IPS DF 4.7 (cell line): ENCODE measurements around the gene SERAC1.
"Not testable (repeated sequence)": the region's sequence is repeated elsewhere in the genome, so short reads cannot be mapped to it uniquely, and the experiment has no call there.

Experiments used
- DNase-seq: peaks from one replicate; pipeline ENCODE4 v3.0.0-alpha.2; 2013; ENCODE audit warnings: low spot score; ENCODE audit errors: extremely low read depth

Gene SERAC1

DNA sequence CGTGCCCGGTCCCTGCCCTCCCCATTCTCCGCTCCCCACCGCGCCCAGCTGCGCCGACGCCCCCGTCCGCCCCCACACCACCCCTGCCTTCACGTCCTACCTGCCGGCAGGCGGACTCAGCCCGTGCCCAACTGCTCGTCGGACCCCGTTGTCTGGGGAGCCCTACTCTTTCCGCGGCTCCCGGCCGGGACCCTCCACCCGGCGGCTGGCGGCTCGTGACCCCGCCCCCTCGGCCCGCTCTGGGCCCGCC lies at the start of gene SERAC1:
TSS of gene SERAC1 (minus strand) at position 223 of the 250 bp plus-strand sequence. CDS start 9,899 bp downstream, outside the sequence.
- no peak for DNase-seq

- DNase-seq: no peak
Measured at GRCh38 chr6:158213925-158214674, 46.0 kb upstream of the SERAC1 start.

GRCh38 chr6:158211273-158212055 lies 43.4 kb upstream of the SERAC1 start:
- no peak for DNase-seq

DNA sequence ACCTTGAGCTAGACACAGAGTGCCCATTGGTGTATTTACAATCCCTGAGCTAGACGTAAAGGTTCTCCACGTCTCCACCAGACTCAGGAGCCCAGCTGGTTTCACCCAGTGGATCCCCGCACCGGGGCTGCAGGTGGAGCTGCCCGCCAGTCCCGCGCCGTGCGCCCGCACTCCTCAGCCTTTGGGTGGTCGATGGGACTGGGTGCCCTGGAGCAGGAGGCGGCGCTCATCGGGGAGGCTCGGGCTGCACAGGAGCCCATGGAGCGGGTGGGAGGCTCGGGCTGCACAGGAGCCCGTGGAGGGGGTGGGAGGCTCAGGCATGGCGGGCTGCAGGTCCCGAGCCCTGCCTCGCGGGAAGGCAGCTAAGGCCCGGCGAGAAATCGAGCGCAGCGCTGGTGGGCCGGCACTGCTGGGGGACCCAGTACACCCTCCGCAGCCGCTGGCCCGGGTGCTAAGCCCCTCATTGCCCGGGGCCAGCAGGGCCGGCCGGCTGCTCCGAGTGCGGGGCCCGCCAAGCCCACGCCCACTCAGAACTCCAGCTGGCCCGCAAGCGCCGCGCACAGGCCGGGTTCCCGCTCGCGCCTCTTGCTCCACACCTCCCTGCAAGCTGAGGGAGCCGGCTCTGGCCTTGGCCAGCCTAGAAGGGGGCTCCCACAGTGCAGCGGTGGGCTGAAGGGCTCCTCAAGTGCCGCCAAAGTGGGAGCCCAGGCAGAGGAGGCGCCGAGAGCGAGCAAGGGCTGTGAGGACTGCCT lies 41.7 kb upstream of the SERAC1 start:
- not testable (repeated sequence) for DNase-seq

DNA sequence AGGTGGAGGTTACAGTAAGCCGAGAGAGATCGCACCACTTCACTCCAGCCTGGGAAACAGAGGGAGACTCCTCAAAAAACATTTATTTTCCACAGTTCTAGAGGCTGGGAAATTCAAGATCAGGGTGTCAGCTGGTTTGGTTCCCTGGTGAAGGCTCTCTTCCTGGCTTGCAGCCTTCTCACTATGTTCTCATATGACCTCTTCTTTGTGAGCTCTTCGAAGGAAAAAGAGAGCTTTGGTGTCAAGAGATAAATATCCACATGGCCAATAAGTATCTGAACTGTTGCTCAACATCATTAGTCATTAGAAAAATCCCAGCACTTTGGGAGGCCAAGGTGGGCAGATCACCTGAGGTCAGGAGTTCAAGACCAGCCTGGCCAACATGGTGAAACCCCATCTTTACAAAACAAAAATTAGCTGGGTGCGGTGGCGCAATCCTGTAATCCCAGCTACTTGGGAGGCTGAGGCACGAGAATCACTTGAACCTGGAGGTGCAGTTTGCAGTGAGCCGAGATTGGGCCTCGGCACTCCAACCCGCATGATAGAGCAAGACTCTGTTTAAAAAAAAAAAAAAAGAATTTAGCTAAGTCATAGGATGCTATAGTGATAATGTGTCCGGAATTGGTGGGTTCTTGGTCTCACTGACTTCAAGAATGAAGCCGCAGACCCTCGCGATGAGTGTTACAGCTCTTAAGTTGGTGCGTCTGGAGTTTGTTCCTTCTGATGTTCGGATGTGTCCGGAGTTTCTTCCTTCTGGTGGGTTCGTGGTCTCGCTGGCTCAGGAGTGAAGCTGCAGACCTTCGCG lies 40.4 kb upstream of the SERAC1 start:
- DNase-seq: not testable (repeated sequence)

DNA sequence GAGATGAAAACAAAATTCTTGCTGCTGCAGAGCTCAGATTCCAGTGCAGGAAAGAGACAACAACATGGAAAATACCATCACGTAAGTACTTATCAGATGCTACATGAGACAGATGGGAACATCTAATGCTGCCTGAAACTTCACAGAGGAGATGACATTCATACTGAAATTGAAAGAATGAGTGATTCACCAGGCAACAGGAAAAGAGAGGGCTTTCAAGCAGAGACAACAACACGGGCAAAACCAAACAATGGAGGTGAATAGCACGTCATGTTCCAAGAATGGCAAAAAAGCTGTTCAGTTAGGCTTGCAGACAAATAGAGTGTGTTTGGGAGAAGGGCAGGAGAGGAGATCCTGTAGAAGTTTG lies 39.3 kb upstream of the SERAC1 start:
- no peak for DNase-seq

DNA sequence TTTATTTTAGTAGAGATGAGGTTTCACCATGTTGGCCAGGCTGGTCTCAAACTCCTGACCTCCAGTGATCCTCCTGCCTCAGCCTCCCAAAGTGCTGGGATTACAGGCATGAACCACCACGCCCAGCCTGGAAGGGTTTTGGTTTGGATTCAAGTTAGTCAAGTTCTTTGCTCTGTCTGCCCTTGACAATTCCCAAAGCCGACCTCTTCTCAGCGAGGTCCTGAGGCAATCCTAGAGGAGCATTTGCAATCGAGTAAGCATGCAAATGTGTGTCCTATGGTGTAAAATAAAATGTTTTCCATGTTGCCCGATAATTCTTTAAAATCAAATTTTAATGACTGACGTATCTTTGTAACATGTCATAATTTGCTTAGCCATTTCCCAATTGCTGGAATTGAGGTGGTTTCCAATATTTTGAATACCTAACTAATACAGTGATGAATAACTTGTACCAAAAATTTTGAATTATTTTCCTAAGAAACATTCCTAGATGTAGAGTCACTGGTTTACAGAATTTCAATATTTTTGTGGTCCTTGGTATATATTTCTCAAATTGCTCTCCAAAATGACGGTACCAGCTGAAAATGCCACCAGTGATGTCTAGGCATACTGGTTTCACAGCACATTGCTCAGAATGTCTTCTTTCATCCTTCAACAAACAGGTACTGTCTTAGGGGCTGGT lies 38.8 kb upstream of the SERAC1 start:
- no peak for DNase-seq

- peak; percentile 46 for DNase-seq
Measured at GRCh38 chr6:158205169-158205944, 37.3 kb upstream of the SERAC1 start.

DNA sequence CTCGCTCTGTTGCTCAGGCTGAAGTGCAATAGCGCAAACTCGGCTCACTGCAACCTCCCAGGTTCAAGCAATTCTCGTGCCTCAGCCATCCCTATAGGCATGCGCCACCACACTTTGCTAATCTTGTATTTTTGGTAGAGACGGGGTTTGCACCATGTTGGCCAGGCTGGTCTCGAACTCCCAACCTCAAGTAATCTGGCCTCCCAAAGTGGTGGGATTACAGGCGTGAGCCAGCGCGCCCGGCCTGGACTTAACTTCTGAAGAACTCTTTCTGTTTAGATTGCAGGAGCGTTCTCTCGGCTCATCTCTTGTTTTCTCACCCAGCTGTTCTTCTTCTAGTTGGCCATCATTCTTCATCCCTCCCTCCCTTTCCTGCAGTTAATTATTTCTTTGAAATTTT lies 30.4 kb upstream of the SERAC1 start:
- no peak for DNase-seq

DNA sequence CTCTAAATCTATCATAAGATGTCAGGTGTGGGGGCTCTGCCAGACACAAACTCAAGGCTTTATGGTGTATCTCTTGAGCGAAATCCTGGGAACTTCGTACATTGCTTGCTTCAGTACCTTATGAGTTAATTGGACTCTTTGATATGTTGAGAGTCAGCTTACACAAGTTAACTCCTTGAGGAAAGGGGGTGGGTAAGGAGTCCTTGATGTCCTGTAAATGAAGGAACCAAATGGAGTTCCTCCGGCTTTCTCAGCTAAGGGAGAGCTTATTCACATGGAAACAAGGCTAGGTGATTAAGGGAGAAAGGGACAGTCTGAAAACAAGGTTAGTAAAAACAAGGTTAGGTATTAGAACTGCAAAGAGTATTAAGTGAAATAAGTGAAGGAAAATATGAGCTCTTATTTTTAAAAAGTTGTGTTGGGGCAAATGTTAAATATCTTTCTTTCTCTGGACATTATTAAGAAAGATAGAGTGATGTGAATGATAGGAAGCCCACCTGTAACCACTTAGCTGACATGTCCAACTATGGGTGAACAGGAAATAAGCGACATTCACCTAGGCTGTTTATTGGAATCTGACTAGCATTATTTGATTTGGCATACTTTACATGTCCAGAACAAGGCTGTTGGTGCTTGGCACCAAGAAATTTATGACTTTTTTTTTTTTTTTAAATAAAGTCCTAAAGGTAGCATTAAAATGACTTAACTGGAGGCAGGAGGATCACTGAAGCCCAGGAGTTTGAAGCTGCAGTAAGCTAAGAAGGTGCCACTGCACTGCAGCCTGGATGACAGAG lies 26.6 kb upstream of the SERAC1 start:
- peak; percentile 51 for DNase-seq

GRCh38 chr6:158191761-158192160 lies 23.7 kb upstream of the SERAC1 start:
- DNase-seq: no peak

DNA sequence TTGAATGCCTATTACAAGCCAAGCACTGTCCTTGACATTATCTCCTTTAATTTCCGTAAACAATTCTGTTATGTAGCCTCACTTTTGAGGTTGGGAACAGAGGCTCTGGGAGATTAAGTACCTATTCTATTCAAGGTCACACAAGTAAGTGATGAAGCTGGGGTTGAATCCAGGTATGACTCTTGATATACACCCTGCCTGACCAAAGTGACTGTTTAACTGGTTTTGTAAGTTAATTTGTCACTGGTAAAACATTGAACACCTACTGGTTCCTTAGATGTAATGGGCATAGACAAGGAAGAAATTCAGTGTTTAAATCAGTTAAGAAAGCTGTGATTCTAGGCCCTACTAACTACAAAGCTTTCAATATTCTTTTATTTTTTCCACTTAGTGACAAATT lies 23.0 kb upstream of the SERAC1 start:
- DNase-seq: no peak

DNA sequence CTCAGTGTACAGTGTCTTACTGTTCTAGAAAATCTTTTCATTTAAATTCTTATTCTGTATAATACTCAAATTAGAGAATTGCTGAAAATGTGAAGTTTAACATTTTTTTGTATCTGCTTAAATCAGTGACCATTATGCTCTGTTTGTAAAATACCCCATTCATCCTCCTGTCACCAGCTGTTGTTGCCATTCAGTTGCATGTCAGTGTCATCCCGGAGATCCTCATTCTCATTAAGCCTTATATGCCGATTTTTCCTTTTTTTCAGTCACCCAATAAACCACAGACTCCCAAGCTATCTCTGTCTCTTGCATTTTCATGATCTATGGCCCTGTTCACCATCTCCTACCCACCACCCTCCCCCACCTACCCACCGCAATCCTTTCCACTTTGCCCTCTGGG lies 20.5 kb upstream of the SERAC1 start:
- DNase-seq: no peak

DNA sequence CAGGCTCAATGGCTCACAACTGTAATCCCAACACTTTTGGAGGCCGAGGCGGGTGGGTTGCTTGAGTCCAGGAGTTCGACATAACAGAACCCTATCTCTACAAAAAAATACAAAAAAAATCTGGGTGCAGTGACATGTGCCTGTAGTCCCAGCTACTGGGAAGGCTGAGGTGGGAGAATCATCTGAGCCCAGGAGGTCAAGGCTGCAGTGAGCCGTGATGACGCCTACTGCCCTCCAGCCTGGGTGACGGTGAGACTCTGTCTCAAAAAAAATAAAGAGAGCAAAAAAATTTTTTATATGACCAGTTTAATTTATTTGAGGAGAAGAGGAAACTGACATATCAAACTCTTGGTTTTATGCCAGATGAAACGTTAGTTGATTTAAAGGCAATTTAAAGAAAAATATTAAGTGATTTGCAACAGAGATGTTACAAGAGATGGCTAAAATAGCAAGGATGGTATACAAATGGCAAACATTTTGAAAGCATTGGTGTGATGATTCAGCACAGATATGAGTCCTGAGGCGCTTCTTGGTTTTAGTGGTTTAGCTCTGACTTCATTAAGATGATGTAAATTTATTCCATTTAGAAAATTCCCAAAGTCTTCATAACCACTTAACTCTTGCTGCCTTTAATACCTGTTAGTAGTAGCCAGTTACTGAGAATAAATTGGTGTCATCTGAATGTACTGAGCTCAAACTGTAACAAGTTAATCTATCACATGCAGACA lies 17.8 kb upstream of the SERAC1 start:
- DNase-seq: no peak

DNA sequence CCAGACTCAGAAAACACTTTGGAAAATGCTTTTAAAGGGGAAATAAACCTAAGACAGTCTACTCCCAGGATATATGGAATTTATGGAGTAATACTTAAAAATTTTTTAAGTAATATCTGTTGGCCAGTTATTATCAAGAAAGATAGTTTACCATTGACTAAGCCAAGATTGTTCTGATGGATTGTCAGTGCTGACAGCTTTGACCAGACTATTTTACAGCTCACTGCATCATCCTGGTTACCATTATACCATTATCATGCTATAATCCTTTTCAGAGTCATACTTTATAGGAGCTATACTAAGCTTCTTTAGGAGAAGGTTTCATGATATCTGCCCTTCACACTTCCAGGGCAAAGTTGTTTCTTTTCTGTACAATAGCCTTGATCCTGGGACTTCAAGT lies 16.5 kb upstream of the SERAC1 start:
- DNase-seq: no peak

- not testable (repeated sequence) for DNase-seq
Measured at GRCh38 chr6:158183174-158183972, 15.3 kb upstream of the SERAC1 start.

DNA sequence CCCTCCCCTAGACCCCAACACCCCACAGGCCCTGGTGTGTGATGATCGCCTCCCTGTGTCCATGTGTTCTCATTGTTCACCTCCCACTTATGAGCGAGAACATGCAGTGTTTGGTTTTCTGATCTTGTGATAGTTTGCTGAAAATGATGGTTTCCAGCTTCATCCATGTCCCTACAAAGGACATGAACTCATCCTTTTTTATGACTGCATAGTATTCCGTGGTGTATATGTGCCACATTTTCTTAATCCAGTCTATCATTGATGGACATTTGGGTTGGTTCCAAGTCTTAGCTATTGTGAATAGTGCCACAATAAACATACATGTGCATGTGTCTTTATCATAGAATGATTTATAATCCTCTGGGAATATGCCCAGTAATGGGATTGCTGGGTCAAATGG lies 9.7 kb upstream of the SERAC1 start:
- DNase-seq: not testable (repeated sequence)

- no peak for DNase-seq
Measured at GRCh38 chr6:158175111-158175510, 7.0 kb upstream of the SERAC1 start.
